SK-N-SH (cell line): ENCODE results near the gene LINC00305.

Source experiments
- EZH2phosphoT487 ChIP-seq: fragments of 200-600 bp; sonication (generic); IDR thresholded peaks from 2 replicates; pipeline ENCODE4 v1.6.1; 2017; ENCODE audit warnings: low read depth, mixed run types, mild to moderate bottlenecking, antibody characterized with exemption, moderate library complexity, borderline replicate concordance
- GABPA ChIP-seq: IDR thresholded peaks from 2 replicates; pipeline ENCODE4 v1.4.0; 2012; ENCODE audit warnings: low read depth, mild to moderate bottlenecking
- JUND ChIP-seq: IDR thresholded peaks from 2 replicates; pipeline ENCODE4 v1.4.0; 2012
- NFIC ChIP-seq: IDR thresholded peaks from 2 replicates; pipeline ENCODE4 v1.4.0; 2012; ENCODE audit warnings: borderline replicate concordance
- POLR2AphosphoS5 ChIP-seq: IDR thresholded peaks from 2 replicates; pipeline ENCODE4 v1.6.1; 2012; ENCODE audit warnings: low read depth, low read length
- RCOR1 ChIP-seq: fragments of 150-350 bp; IDR thresholded peaks from 2 replicates; pipeline ENCODE4 v1.6.1; 2017; ENCODE audit warnings: antibody characterized with exemption, low read length
- RXRA ChIP-seq: IDR thresholded peaks from 2 replicates; pipeline ENCODE4 v1.4.0; 2012; ENCODE audit warnings: low read depth, mild to moderate bottlenecking, borderline replicate concordance
- SIN3A ChIP-seq: IDR thresholded peaks from 2 replicates; pipeline ENCODE4 v1.6.1; 2012; ENCODE audit warnings: low read depth, mild to moderate bottlenecking, low read length, moderate library complexity, borderline replicate concordance
- TCF12 ChIP-seq: IDR thresholded peaks from 2 replicates; pipeline ENCODE4 v1.4.0; 2012
- TEAD4 ChIP-seq: IDR thresholded peaks from 2 replicates; pipeline ENCODE4 v1.4.0; 2012; ENCODE audit warnings: mild to moderate bottlenecking, borderline replicate concordance; ENCODE audit not compliant: insufficient read depth
- YY1 ChIP-seq: IDR thresholded peaks from 2 replicates; pipeline ENCODE4 v1.4.0; 2012; ENCODE audit warnings: low read depth, mild to moderate bottlenecking
- TF ChIP-seq, protein P1 (sequence below): fragments of 200-600 bp; sonication (generic); IDR thresholded peaks from 2 replicates; pipeline ENCODE4 v1.6.1; 2017; ENCODE audit warnings: antibody characterized with exemption, mild to moderate bottlenecking, moderate library complexity
- TF ChIP-seq, protein P2 (sequence below): IDR thresholded peaks from 2 replicates; pipeline ENCODE4 v1.4.0; 2012; ENCODE audit warnings: low read depth
- TF ChIP-seq, protein P3 (sequence below): IDR thresholded peaks from 2 replicates; pipeline ENCODE4; 2012

DNA sequence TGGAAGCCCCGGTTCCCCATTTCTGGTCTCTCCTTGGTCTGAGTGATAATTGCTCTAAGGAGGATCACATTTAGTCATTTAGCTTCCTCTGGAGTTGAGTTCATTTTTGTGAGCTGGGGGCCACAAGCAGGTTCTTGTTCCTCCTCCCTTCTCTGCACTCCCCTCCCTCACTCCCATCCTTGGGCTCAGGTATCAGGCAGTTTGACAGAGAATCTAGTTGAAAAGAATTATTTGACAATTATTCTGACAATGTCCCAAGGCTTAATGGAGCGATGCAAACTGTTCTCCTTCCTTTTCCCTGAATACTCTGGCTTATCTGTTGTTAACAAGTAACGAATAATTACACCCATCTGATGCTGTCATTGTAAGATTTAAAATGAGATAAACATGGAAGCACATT lies 117.5 kb downstream of the LINC00305 start:
- TF ChIP-seq, protein P1, sequence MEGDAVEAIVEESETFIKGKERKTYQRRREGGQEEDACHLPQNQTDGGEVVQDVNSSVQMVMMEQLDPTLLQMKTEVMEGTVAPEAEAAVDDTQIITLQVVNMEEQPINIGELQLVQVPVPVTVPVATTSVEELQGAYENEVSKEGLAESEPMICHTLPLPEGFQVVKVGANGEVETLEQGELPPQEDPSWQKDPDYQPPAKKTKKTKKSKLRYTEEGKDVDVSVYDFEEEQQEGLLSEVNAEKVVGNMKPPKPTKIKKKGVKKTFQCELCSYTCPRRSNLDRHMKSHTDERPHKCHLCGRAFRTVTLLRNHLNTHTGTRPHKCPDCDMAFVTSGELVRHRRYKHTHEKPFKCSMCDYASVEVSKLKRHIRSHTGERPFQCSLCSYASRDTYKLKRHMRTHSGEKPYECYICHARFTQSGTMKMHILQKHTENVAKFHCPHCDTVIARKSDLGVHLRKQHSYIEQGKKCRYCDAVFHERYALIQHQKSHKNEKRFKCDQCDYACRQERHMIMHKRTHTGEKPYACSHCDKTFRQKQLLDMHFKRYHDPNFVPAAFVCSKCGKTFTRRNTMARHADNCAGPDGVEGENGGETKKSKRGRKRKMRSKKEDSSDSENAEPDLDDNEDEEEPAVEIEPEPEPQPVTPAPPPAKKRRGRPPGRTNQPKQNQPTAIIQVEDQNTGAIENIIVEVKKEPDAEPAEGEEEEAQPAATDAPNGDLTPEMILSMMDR, result no peak
- no peak for TF ChIP-seq SIN3A
- no peak for TF ChIP-seq YY1
- TF ChIP-seq, protein P2, sequence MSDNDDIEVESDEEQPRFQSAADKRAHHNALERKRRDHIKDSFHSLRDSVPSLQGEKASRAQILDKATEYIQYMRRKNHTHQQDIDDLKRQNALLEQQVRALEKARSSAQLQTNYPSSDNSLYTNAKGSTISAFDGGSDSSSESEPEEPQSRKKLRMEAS, result no peak
- TF ChIP-seq POLR2AphosphoS5, result no peak
- TF ChIP-seq GABPA, result no peak
- no peak for TF ChIP-seq TEAD4
- TF ChIP-seq, protein P3, sequence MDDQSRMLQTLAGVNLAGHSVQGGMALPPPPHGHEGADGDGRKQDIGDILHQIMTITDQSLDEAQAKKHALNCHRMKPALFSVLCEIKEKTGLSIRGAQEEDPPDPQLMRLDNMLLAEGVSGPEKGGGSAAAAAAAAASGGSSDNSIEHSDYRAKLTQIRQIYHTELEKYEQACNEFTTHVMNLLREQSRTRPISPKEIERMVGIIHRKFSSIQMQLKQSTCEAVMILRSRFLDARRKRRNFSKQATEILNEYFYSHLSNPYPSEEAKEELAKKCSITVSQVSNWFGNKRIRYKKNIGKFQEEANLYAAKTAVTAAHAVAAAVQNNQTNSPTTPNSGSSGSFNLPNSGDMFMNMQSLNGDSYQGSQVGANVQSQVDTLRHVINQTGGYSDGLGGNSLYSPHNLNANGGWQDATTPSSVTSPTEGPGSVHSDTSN, result no peak
- TF ChIP-seq EZH2phosphoT487, result no peak
- TF ChIP-seq TCF12, result no peak
- no peak for TF ChIP-seq RXRA
- TF ChIP-seq JUND, result no peak
- no peak for TF ChIP-seq NFIC
- no peak for TF ChIP-seq RCOR1
